Skeletal muscle satellite cell (primary cell): ENCODE data around the gene FYCO1.

Experiments
- H3K27me3 ChIP-seq: 2 replicates; pipeline ENCODE4 v1.7.0; 2013; ENCODE audit warnings: low read length; ENCODE audit not compliant: control insufficient read depth, insufficient read depth
- H3K36me3 ChIP-seq: 2 replicates; pipeline ENCODE4 v1.7.0; 2013; ENCODE audit warnings: mild to moderate bottlenecking, control low read depth, low read length; ENCODE audit not compliant: insufficient read depth
- H3K4me1 ChIP-seq: 2 replicates; pipeline ENCODE4 v1.7.0; 2013; ENCODE audit warnings: low read length; ENCODE audit not compliant: control insufficient read depth, insufficient read depth
- H3K4me2 ChIP-seq: 2 replicates; pipeline ENCODE4 v1.7.0; 2013; ENCODE audit warnings: mild to moderate bottlenecking, low read length
- H3K4me3 ChIP-seq: 2 replicates; pipeline ENCODE4 v1.7.0; 2013; ENCODE audit warnings: low read length
- H3K9ac ChIP-seq: 2 replicates; pipeline ENCODE4 v1.7.0; 2013; ENCODE audit warnings: mild to moderate bottlenecking, low read depth, low read length, moderate library complexity
- H3K9me3 ChIP-seq: replicated peaks from 2 replicates; pipeline ENCODE4 v1.7.0; 2013; ENCODE audit warnings: mild to moderate bottlenecking, control low read depth, low read length

FYCO1 gene

GRCh38 chr3:45966950-45967640, 28.5 kb downstream of the FYCO1 start:
- Histone ChIP-seq H3K36me3 (peaks cover 38% of the 10 kb centered on the region), H3K9ac (no peak overlapping the region), H3K9me3 (no peaks in the 10 kb centered on the region), H3K4me3 (no peak overlapping the region), H3K4me1 (peaks cover 10% of the 10 kb centered on the region), H3K27me3 (no peaks in the 10 kb centered on the region), H3K4me2 (no peak overlapping the region)

DNA sequence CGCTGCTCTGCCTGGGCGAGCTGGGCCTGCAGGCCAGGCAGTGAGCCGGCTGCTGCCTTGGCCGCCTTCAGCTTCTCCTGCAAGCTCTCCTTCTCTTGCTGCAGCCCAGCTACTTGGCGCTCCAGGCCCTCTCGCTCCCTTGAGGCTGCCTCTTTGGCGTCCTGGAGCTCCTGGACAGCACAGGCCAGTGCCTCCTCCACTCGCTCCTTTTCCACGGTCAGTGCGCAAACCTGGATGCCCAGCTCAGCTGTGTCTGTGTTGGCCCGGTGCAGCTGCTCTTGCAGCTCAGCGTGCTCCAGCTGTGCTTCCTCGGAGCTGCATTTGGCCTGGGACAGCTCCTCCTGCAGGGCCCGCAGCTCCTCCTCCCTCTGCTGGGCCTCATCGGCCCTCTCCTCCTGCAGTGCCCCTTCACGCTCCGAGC, 29.2 kb downstream of the FYCO1 start:
- peaks cover 8% of the 10 kb centered on the region for H3K4me1 ChIP-seq
- no peaks in the 10 kb centered on the region for H3K27me3 ChIP-seq
- peaks cover 43% of the 10 kb centered on the region for H3K36me3 ChIP-seq
- no peak overlapping the region for H3K4me3 ChIP-seq
- H3K9me3 ChIP-seq, result no peaks in the 10 kb centered on the region
- H3K9ac ChIP-seq, result no peak overlapping the region
- no peak overlapping the region for H3K4me2 ChIP-seq

DNA sequence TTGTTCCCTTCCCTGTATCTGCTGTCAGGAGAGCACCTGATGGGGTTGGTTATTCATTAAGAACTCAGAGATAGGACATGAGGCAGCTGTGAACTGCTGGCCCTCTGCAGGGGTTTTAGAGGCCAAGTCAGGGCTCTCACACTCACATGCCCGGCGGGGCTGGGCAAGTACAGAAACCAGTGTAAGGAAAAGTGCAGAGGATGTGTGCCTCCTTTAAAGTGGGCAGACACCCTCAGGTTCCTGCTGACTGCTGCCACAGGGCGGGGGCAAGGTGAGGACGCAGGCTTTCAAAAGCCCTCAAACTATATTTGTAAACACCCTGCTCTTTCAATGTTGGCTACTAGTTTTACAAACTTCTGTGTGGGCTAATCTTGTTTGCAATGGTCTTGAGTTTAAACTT, 30.0 kb downstream of the FYCO1 start:
- Histone ChIP-seq H3K4me3 (no peak overlapping the region), H3K4me1 (peaks cover 8% of the 10 kb centered on the region)

DNA sequence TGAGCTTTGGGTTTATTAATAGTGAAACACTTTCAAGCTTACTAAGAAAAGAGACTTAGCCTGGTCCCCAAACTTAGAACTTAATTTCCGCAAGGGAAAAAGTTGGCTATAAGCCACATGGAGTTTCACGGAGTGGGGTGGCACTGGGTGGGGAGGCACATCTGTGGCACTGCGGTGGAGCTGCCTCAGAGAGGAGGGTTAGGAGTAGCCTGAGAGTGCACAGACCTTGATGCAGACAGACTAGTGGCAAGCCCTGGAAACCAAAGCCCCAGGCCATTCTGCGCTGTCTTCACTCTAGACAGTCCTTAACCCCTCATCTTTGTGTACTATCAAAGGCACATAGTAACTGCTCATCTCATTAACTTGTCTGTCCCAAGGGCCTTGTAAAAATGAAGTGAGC, 30.4 kb downstream of the FYCO1 start:
- Histone ChIP-seq H3K4me2 (no peak overlapping the region), H3K9ac (no peak overlapping the region), H3K9me3 (no peaks in the 10 kb centered on the region), H3K4me1 (peaks cover 8% of the 10 kb centered on the region), H3K36me3 (peaks cover 49% of the 10 kb centered on the region), H3K4me3 (no peak overlapping the region), H3K27me3 (no peaks in the 10 kb centered on the region)

More for the DNA sequence above, 30.0 kb downstream of the FYCO1 start:
- H3K9ac ChIP-seq, result no peak overlapping the region
- no peaks in the 10 kb centered on the region for H3K27me3 ChIP-seq
- peaks cover 49% of the 10 kb centered on the region for H3K36me3 ChIP-seq
- no peak overlapping the region for H3K4me2 ChIP-seq
- no peaks in the 10 kb centered on the region for H3K9me3 ChIP-seq

GRCh38 chr3:45964139-45964538, 31.5 kb downstream of the FYCO1 start:
- Histone ChIP-seq H3K9ac (no peak overlapping the region), H3K9me3 (no peaks in the 10 kb centered on the region), H3K27me3 (no peaks in the 10 kb centered on the region), H3K36me3 (peaks cover 45% of the 10 kb centered on the region), H3K4me2 (no peak overlapping the region), H3K4me1 (peaks cover 8% of the 10 kb centered on the region), H3K4me3 (no peak overlapping the region)

GRCh38 chr3:45962033-45962432, 33.6 kb downstream of the FYCO1 start:
- peaks cover 43% of the 10 kb centered on the region for H3K36me3 ChIP-seq

DNA sequence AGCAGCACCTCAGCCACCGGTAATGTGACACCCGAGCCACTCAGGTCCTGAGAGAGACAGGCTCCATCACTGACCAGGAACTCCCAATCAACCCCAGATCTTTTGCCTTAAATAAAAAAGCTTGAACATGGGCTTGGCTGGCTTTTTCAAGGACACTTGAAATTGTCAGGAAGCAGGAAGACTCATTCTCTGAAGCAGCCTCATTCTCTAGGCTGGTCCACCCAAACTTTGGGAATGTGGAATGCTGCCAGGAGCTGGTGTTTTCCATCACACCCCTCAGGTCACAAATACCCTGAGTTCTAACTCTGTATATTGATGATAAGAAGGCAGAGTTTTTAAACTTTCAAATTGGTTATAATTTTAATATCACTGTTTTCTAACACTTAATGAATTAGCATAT, 35.3 kb downstream of the FYCO1 start:
- no peak overlapping the region for H3K9ac ChIP-seq
- H3K4me2 ChIP-seq, result no peak overlapping the region
- H3K4me1 ChIP-seq, result no peaks in the 10 kb centered on the region
- H3K27me3 ChIP-seq, result no peaks in the 10 kb centered on the region
- H3K36me3 ChIP-seq, result peaks cover 32% of the 10 kb centered on the region
- no peaks in the 10 kb centered on the region for H3K9me3 ChIP-seq
- H3K4me3 ChIP-seq, result no peak overlapping the region

More at GRCh38 chr3:45962033-45962432, 33.6 kb downstream of the FYCO1 start:
- Histone ChIP-seq H3K9ac (no peak overlapping the region), H3K4me1 (no peaks in the 10 kb centered on the region), H3K4me3 (no peak overlapping the region), H3K9me3 (no peaks in the 10 kb centered on the region), H3K4me2 (no peak overlapping the region), H3K27me3 (no peaks in the 10 kb centered on the region)

DNA sequence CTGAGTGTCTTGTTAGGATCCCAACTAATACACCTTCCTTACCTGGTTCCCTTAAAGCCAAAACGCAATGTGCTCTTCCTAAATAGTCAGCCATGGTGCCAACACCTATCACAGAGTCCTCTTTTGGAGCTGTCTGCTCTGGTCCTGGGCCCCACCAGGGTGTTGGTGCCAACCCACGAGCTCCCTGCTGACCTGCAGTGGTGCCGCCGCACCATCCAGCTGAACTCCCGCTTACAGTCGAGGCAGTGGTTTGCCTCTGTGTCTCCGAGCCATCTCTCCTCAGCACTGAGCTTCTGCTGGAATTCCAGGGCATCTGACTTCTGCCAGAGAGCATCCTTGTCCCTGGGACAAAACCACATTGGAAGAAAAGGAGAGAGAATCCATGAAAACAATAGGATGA, 36.4 kb downstream of the FYCO1 start:
- Histone ChIP-seq H3K27me3 (no peaks in the 10 kb centered on the region), H3K4me1 (no peaks in the 10 kb centered on the region), H3K4me3 (no peak overlapping the region), H3K9me3 (no peaks in the 10 kb centered on the region), H3K36me3 (peaks cover 36% of the 10 kb centered on the region), H3K9ac (no peak overlapping the region), H3K4me2 (no peak overlapping the region)

- no peaks in the 10 kb centered on the region for H3K27me3 ChIP-seq
- no peaks in the 10 kb centered on the region for H3K9me3 ChIP-seq
- peaks cover 44% of the 10 kb centered on the region for H3K36me3 ChIP-seq
- H3K4me1 ChIP-seq, result no peaks in the 10 kb centered on the region
- H3K9ac ChIP-seq, result no peak overlapping the region
- H3K4me3 ChIP-seq, result no peak overlapping the region
- no peak overlapping the region for H3K4me2 ChIP-seq
These were observed 37.3 kb downstream of the FYCO1 start for GRCh38 chr3:45958321-45958791.

- Histone ChIP-seq H3K9me3 (no peaks in the 10 kb centered on the region), H3K27me3 (no peaks in the 10 kb centered on the region), H3K36me3 (peaks cover 49% of the 10 kb centered on the region), H3K4me3 (no peak overlapping the region), H3K4me1 (no peaks in the 10 kb centered on the region), H3K9ac (no peak overlapping the region), H3K4me2 (no peak overlapping the region)
These were observed 38.0 kb downstream of the FYCO1 start for GRCh38 chr3:45957586-45957985.

DNA sequence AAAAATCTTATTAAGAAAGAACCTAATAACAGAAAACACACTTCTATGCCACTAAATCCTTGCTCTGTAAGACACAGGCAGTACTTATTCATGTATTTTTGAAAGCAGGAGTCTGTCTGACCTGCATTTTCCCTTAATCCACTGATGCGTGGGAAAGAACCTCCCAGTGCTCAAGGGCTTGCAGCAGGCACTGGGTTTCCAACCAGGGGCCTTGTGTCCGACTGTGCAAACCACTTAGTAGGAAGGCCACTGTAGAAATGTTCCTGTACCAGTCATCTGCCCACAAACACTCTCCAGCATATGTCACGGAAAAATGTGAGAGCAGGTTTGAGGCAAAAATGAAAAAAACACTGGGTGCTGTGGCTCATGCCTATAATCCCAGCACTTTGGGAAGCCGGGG, 39.9 kb downstream of the FYCO1 start:
- no peak overlapping the region for H3K4me3 ChIP-seq
- H3K27me3 ChIP-seq, result no peaks in the 10 kb centered on the region
- H3K36me3 ChIP-seq, result peaks cover 52% of the 10 kb centered on the region
- H3K4me2 ChIP-seq, result no peak overlapping the region
- H3K9ac ChIP-seq, result no peak overlapping the region
- H3K4me1 ChIP-seq, result no peaks in the 10 kb centered on the region
- H3K9me3 ChIP-seq, result no peaks in the 10 kb centered on the region

DNA sequence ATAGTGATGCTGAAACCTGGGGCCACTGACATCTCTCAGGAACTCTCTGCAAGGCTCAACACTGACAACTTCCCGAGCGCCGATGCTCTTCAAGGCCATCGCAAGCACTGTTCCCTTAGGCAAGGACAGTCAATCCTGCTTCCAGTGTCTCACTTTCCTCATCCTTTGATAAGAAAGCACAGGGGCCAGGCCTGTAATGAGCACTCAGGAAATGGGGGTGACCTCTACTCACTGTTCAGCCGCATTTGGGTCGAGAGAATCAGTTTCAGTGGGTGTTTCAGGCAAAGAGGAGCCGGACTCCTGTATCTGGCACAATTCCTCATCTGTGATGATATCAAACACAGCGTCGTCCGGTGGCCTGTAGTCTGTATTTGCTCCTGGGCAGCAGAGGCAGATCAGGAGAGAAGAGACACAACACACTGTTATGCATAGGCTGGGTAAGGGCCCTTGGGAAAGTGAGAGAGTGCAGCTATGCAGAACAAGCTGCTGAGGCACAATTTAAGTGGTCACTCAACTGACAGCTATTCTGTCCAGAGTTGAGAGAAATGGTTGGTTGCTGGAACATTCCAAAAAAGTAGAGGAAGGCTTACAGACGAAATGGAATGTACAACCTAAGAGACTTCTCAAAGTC, 40.5 kb downstream of the FYCO1 start:
- Histone ChIP-seq H3K4me3 (no peak overlapping the region), H3K27me3 (no peaks in the 10 kb centered on the region), H3K9ac (no peak overlapping the region), H3K4me1 (no peaks in the 10 kb centered on the region), H3K36me3 (peaks cover 51% of the 10 kb centered on the region), H3K9me3 (no peaks in the 10 kb centered on the region), H3K4me2 (no peak overlapping the region)
